H1 (cell line): ENCODE data around the gene PTH1R. TPM values are rescaled to one million over a fixed set of nuclear protein-coding genes. Genes with fewer than 3 reads are reported as not detected.

Source experiments
- CTCF ChIA-PET: fragments of 300-600 bp; sonication (Branson Sonifier 250); formaldehyde crosslinking; loops from one replicate; lab custom pipeline; 2021; ENCODE audit not compliant: partially characterized antibody; lab: Charles Lee
- POLR2A ChIA-PET: fragments of 300-600 bp; sonication (Branson Sonifier 250); formaldehyde crosslinking; loops from one replicate; lab custom pipeline; 2021; ENCODE audit warnings: inconsistent platforms; ENCODE audit not compliant: partially characterized antibody; lab: Charles Lee
- DNase-seq, 2 experiments: peaks; one replicate each; pipeline versions ENCODE4 v3.0.0 to v3.0.0-alpha.2; 2010 to 2022; ENCODE audit warnings: low spot score in 2 of 2, low read depth in 1 of 2, mixed read lengths in 1 of 2
- FAIRE-seq: peaks from 2 replicates; lab custom pipeline; 2011; peaks lifted over from hg19 to GRCh38; lab: Jason Lieb, UNC
- H2AFZ ChIP-seq: 2 replicates; pipeline ENCODE4 v1.8.1; 2012; ENCODE audit warnings: low read length, inconsistent platforms
- H2AK5ac ChIP-seq: 2 replicates; pipeline ENCODE4 v1.6.1; 2013; ENCODE audit warnings: low read depth, low read length
- H2BK120ac ChIP-seq: replicated peaks from 2 replicates; pipeline ENCODE3; 2013; ENCODE audit warnings: low read depth, low read length, inconsistent platforms
- H2BK12ac ChIP-seq: 2 replicates; pipeline ENCODE4 v1.6.1; 2013; ENCODE audit warnings: low read depth, low read length
- H2BK15ac ChIP-seq: 2 replicates; pipeline ENCODE4 v1.6.1; 2013; ENCODE audit warnings: low read length
- H2BK20ac ChIP-seq: 2 replicates; pipeline ENCODE4 v1.6.1; 2013; ENCODE audit warnings: low read length
- H2BK5ac ChIP-seq: 2 replicates; pipeline ENCODE4 v1.6.1; 2013; ENCODE audit warnings: low read depth, low read length
- H3K14ac ChIP-seq: 2 replicates; pipeline ENCODE4 v1.6.1; 2013; ENCODE audit warnings: inconsistent platforms; ENCODE audit not compliant: insufficient read length
- H3K18ac ChIP-seq: 2 replicates; pipeline ENCODE4 v1.6.1; 2013; ENCODE audit warnings: low read length; ENCODE audit errors: extremely low read depth
- H3K23ac ChIP-seq: 2 replicates; pipeline ENCODE4 v1.6.1; 2013; ENCODE audit warnings: inconsistent platforms; ENCODE audit not compliant: insufficient read length
- H3K23me2 ChIP-seq: 2 replicates; pipeline ENCODE4 v1.6.1; 2013; ENCODE audit warnings: low read depth, low read length
- H3K27ac ChIP-seq: 2 replicates; pipeline ENCODE4 v1.6.1; 2011; ENCODE audit warnings: low read depth, low read length, inconsistent platforms
- H3K27me3 ChIP-seq, 4 experiments: replicated peaks in 1 of 4; 1 replicate in 1 of 4; 2 replicates in 3 of 4; pipeline versions ENCODE4 v1.6.1 to v1.8.1; 2011 to 2013; ENCODE audit warnings: low read length in 3 of 4, mild to moderate bottlenecking in 3 of 4, inconsistent platforms in 2 of 4, mixed read lengths in 2 of 4, moderate library complexity in 1 of 4; ENCODE audit not compliant: control insufficient read depth in 3 of 4, insufficient read depth in 3 of 4; ENCODE audit errors: extremely low read depth in 1 of 4
- H3K36me3 ChIP-seq, 4 experiments: 2 replicates each; pipeline versions ENCODE4 v1.6.1 to v1.8.1; 2011 to 2013; ENCODE audit warnings: mild to moderate bottlenecking in 4 of 4, low read length in 3 of 4, moderate library complexity in 2 of 4, control low read depth in 1 of 4, inconsistent platforms in 1 of 4; ENCODE audit not compliant: insufficient read depth in 4 of 4, control insufficient read depth in 2 of 4
- H3K4ac ChIP-seq: replicated peaks from 2 replicates; pipeline ENCODE3; 2013; ENCODE audit warnings: low read length, low read depth, mixed read lengths, inconsistent platforms; ENCODE audit not compliant: insufficient read length
- H3K4me1 ChIP-seq, 4 experiments: replicated peaks in 1 of 4; 1 replicate in 1 of 4; 2 replicates in 3 of 4; pipeline versions ENCODE4 v1.6.1 to v1.8.1; 2011 to 2013; ENCODE audit warnings: low read length in 3 of 4, inconsistent platforms in 2 of 4, mixed read lengths in 1 of 4; ENCODE audit not compliant: insufficient read depth in 4 of 4, control insufficient read depth in 3 of 4
- H3K4me2 ChIP-seq, 2 experiments: 2 replicates each; pipeline versions ENCODE4 v1.6.1 to v1.8.1; 2011 to 2013; ENCODE audit warnings: low read depth in 2 of 2, low read length in 2 of 2, control low read depth in 1 of 2, inconsistent platforms in 1 of 2, mild to moderate bottlenecking in 1 of 2; ENCODE audit not compliant: insufficient read depth in 1 of 2
- H3K4me3 ChIP-seq, 4 experiments: fragments of 200-600, 300-600 bp in 1 of 4; sonication (generic), shearing (Covaris generic), sonication (Bioruptor Twin) in 1 of 4; 2 replicates each; pipeline versions ENCODE4 v1.5.1 to v1.8.1; 2011 to 2016; ENCODE audit warnings: low read length in 4 of 4, low read depth in 3 of 4, control low read depth in 2 of 4, inconsistent platforms in 2 of 4, mild to moderate bottlenecking in 2 of 4, mixed read lengths in 1 of 4, moderate library complexity in 1 of 4; ENCODE audit not compliant: insufficient read depth in 2 of 4; ENCODE audit errors: extremely low read depth in 1 of 4
- H3K56ac ChIP-seq: replicated peaks from 2 replicates; pipeline ENCODE3; 2013; ENCODE audit warnings: low read depth, mild to moderate bottlenecking, mixed read lengths, low read length, inconsistent platforms; ENCODE audit not compliant: insufficient read length
- H3K79me1 ChIP-seq: 2 replicates; pipeline ENCODE4 v1.6.1; 2013; ENCODE audit warnings: low read depth, low read length, control low read depth
- H3K79me2 ChIP-seq, 2 experiments: 2 replicates each; pipeline versions ENCODE4 v1.6.1 to v1.8.1; 2012 to 2013; ENCODE audit warnings: low read length in 2 of 2, mild to moderate bottlenecking in 2 of 2, inconsistent platforms in 1 of 2; ENCODE audit not compliant: insufficient read depth in 2 of 2, control insufficient read depth in 1 of 2
- H3K9ac ChIP-seq, 4 experiments: replicated peaks in 1 of 4; 1 replicate in 1 of 4; 2 replicates in 3 of 4; pipeline versions ENCODE4 v1.6.1 to v1.8.1; 2011 to 2013; ENCODE audit warnings: low read depth in 3 of 4, low read length in 3 of 4, control low read depth in 2 of 4, mild to moderate bottlenecking in 2 of 4, moderate library complexity in 2 of 4, inconsistent platforms in 1 of 4; ENCODE audit errors: extremely low read depth in 1 of 4
- H3K9me3 ChIP-seq, 2 experiments: 2 replicates each; pipeline versions ENCODE4 v1.6.1 to v1.8.1; 2012 to 2013; ENCODE audit warnings: mild to moderate bottlenecking in 2 of 2, moderate library complexity in 2 of 2, control low read depth in 1 of 2, inconsistent platforms in 1 of 2, low read depth in 1 of 2, low read length in 1 of 2, mixed read lengths in 1 of 2; ENCODE audit not compliant: insufficient read depth in 2 of 2
- H4K20me1 ChIP-seq, 2 experiments: replicated peaks in 1 of 2; 2 replicates each; pipeline versions ENCODE3 to v1.8.1; 2011 to 2013; ENCODE audit warnings: inconsistent platforms in 2 of 2, low read length in 2 of 2, mild to moderate bottlenecking in 1 of 2; ENCODE audit not compliant: insufficient read depth in 2 of 2, control insufficient read depth in 1 of 2
- H4K5ac ChIP-seq: 2 replicates; pipeline ENCODE4 v1.6.1; 2013; ENCODE audit warnings: low read length, low read depth, mixed read lengths, inconsistent platforms; ENCODE audit not compliant: insufficient read length
- H4K8ac ChIP-seq: 2 replicates; pipeline ENCODE4 v1.8.0; 2013; ENCODE audit warnings: mild to moderate bottlenecking, moderate library complexity, low read length, inconsistent platforms; ENCODE audit not compliant: insufficient read depth; ENCODE audit errors: extremely low read depth
- H4K91ac ChIP-seq: replicated peaks from 2 replicates; pipeline ENCODE3; 2013; ENCODE audit warnings: low read length, mixed read lengths, inconsistent platforms; ENCODE audit not compliant: insufficient read length
- BACH1 ChIP-seq: IDR thresholded peaks from 2 replicates; pipeline ENCODE4 v1.6.1; 2012; ENCODE audit warnings: low read length, improper control_type of control experiment
- EP300 ChIP-seq, 2 experiments: IDR thresholded peaks; 1 replicate in 1 of 2; 2 replicates in 1 of 2; pipeline ENCODE4 v1.6.1; 2011 to 2012; ENCODE audit warnings: low read depth in 2 of 2, low read length in 2 of 2, mild to moderate bottlenecking in 2 of 2, borderline replicate concordance in 1 of 2, inconsistent platforms in 1 of 2, moderate library complexity in 1 of 2
- GABPA ChIP-seq: IDR thresholded peaks from 2 replicates; pipeline ENCODE4 v1.6.1; 2011; ENCODE audit warnings: mild to moderate bottlenecking, low read length, moderate library complexity, borderline replicate concordance; ENCODE audit not compliant: insufficient read depth
- GTF2F1 ChIP-seq: IDR thresholded peaks from 2 replicates; pipeline ENCODE4 v1.6.1; 2012; ENCODE audit warnings: low read depth, low read length, improper control_type of control experiment, borderline replicate concordance
- SP2 ChIP-seq: IDR thresholded peaks from 2 replicates; pipeline ENCODE4 v1.6.1; 2012; ENCODE audit warnings: mild to moderate bottlenecking, low read length, inconsistent platforms
- WGBS, 2 experiments: shearing (Covaris generic) in 1 of 2; methylation state at CpG; one replicate each; pipeline versions ENCODE4 v1.1.6 to v1.1.7; 2013 to 2015; ENCODE audit warnings: low lambda C conversion rate in 2 of 2, mixed read lengths in 2 of 2, inconsistent platforms in 1 of 2, low coverage in 1 of 2, missing lambda C conversion rate in 1 of 2; ENCODE audit not compliant: insufficient replicate concordance in 2 of 2, insufficient coverage in 1 of 2, insufficient read length in 1 of 2; ENCODE audit errors: extremely low coverage in 1 of 2, missing lambda C conversion rate in 1 of 2; 5-methylcytosine and 5-hydroxymethylcytosine counted together
- polyA plus RNA-seq, 7 experiments: library from polyadenylated mRNA; depleted of rRNA in 3 of 7; stranded (reverse) in 5 of 7; unstranded in 2 of 7; fragments of >200 nt in 5 of 7; fragments of 200-250 nt in 2 of 7; gene quantifications; 1 replicate in 5 of 7; 2 replicates in 1 of 7; 4 replicates in 1 of 7; pipeline versions ENCODE4 v1.2.1 to v1.2.3, GENCODE V29; 2011 to 2013; ENCODE audit warnings: missing spikeins in 2 of 7, mixed read lengths in 2 of 7
- total RNA-seq: library from RNA; stranded (reverse); fragmentation: NEBNext Ultra II Directional; extraction: Animal tissue kit (Norgen Biotek cat#: 25700); gene quantifications from 2 replicates; pipeline ENCODE4 v1.2.1, GENCODE V29; 2021

PTH1R gene
- total and polyA plus RNA-seq, 2 of the 8 experiments (the other 6 are each of a cell fraction or from before 2014, with no cell fraction given), result 0.57 to 1.5 TPM

DNA sequence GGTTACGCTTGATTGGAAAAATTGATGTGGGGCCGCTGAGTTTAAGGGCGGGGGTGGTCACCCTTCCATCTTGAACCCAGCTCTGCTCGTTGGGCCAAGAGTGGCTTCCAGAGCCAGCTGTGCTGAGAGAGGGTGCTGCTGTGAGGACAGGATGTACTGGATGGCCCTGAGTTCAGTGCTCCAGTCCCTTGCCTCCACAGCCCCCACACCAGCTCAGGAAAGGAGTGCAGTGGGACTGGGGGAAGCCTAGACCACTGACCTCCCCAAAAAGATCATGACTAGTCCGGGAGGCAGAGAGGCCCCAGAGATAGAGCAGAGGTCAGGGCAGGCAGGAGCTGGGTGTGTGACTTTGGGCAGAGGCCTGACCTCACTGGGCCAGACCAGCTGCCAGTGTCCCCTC lies 4.0 kb upstream of the PTH1R start:
- H2BK5ac ChIP-seq, result no peak overlapping the region; the same call in 1 of the 2 replicates
- no peak overlapping the region for H2AFZ ChIP-seq
- 69% methylated on average over 5 of the region's 5 CpGs; no CpG with 5 or more reads in 1 of the 2 experiments for WGBS, 2 experiments
- H3K23me2 ChIP-seq, result no peaks in the 10 kb centered on the region
- H3K79me1 ChIP-seq, result no peaks in the 10 kb centered on the region
- H3K79me2 ChIP-seq, result no peaks in the 10 kb centered on the region
- no peaks in the 10 kb centered on the region for H3K36me3 ChIP-seq
- H3K4me1 ChIP-seq, result peaks cover 0 to 8% (median 0%) of the 10 kb centered on the region in 4 experiments; a peak in 2 of 7 replicates
- H4K8ac ChIP-seq, result no peak overlapping the region
- FAIRE-seq (no peak), DNase-seq (no peak)
- ChIA-PET CTCF (interaction anchor here (1.2 to 4.7 kb wide), 9 partner anchors 15 to 155 kb away, joined by 3 to 46 read pairs (median 5); partner anchors contain the start of gene PRSS50), POLR2A (no interaction called here)
- no peak overlapping the region for H2BK20ac ChIP-seq
- H3K14ac ChIP-seq, result no peak overlapping the region
- H3K4me2 ChIP-seq, result no peak overlapping the region
- H3K23ac ChIP-seq, result no peak overlapping the region
- TF ChIP-seq SP2, result no peak
- TF ChIP-seq EP300 (IDR thresholded peaks at IDR 0.05; ENCODE audit: borderline replicate concordance in 1 of 2, low read depth in 2 of 2, low read length in 2 of 2), result no peak
- TF ChIP-seq GABPA, result no peak
- TF ChIP-seq GTF2F1, result no peak
- no peak for TF ChIP-seq BACH1
- H3K4me3 ChIP-seq, result no peak overlapping the region
- no peak overlapping the region for H3K4ac ChIP-seq
- H3K9me3 ChIP-seq, result no peaks in the 10 kb centered on the region
- H2BK15ac ChIP-seq, result no peak overlapping the region
- H3K56ac ChIP-seq, result no peak overlapping the region
- no peak overlapping the region for H2AK5ac ChIP-seq
- H3K18ac ChIP-seq, result no peak overlapping the region
- H2BK120ac ChIP-seq, result no peak overlapping the region
- H3K27me3 ChIP-seq, result peaks cover 0 to 40% (median 27%) of the 10 kb centered on the region in 4 experiments; a peak in 6 of 7 replicates
- no peak overlapping the region for H4K5ac ChIP-seq
- H3K27ac ChIP-seq, result no peak overlapping the region
- H4K20me1 ChIP-seq, result peaks cover 0 to 3% of the 10 kb centered on the region in 2 experiments
- H3K9ac ChIP-seq, result no peak overlapping the region
- no peak overlapping the region for H4K91ac ChIP-seq
- no peak overlapping the region for H2BK12ac ChIP-seq
